HepG2 (cell line): ENCODE results near the gene NSUN5. TPM values are rescaled to one million over a fixed set of nuclear protein-coding genes. Genes with fewer than 3 reads are reported as not detected.

Experiments
- ATAD3A ChIP-seq: sonication (generic); formaldehyde crosslinking; IDR thresholded peaks from 2 replicates; pipeline ENCODE4 v1.4.0; 2020; ENCODE audit warnings: missing genetic modification reagents
- HNRNPK ChIP-seq: fragments of 200-400 bp; formaldehyde crosslinking; IDR thresholded peaks from 2 replicates; pipeline ENCODE4 v1.6.1; 2018; ENCODE audit warnings: low read length, low read depth, moderate library complexity, mild to moderate bottlenecking; ENCODE audit not compliant: poor library complexity, severe bottlenecking
- JUN ChIP-seq: sonication (generic); formaldehyde crosslinking; IDR thresholded peaks from 2 replicates; pipeline ENCODE4 v1.4.0; 2020; ENCODE audit warnings: mild to moderate bottlenecking, missing genetic modification reagents
- MZF1 ChIP-seq: sonication (generic); formaldehyde crosslinking; IDR thresholded peaks from 2 replicates; pipeline ENCODE4 v1.8.1; 2023; ENCODE audit warnings: mild to moderate bottlenecking, missing genetic modification reagents, borderline replicate concordance
- NR1H2 ChIP-seq: sonication (generic); formaldehyde crosslinking; IDR thresholded peaks from 2 replicates; pipeline ENCODE4 v1.8.1; 2022; ENCODE audit warnings: low read depth, missing genetic modification reagents, borderline replicate concordance
- POLR2A ChIP-seq, 2 experiments: IDR thresholded peaks; 2 replicates each; pipeline ENCODE4 v1.6.1; 2011; ENCODE audit warnings: low read depth in 2 of 2, low read length in 2 of 2, mild to moderate bottlenecking in 1 of 2, moderate library complexity in 1 of 2; ENCODE audit not compliant: insufficient read depth in 1 of 2
- SMARCE1 ChIP-seq: fragments of 450-650 bp; IDR thresholded peaks from 2 replicates; pipeline ENCODE4 v1.6.1; 2017; ENCODE audit warnings: borderline replicate concordance
- ZNF136 ChIP-seq: sonication (generic); formaldehyde crosslinking; IDR thresholded peaks from 2 replicates; pipeline ENCODE4 v1.8.1; 2022; ENCODE audit warnings: low read depth, mild to moderate bottlenecking, moderate library complexity, missing genetic modification reagents
- ZNF138 ChIP-seq: sonication (generic); formaldehyde crosslinking; IDR thresholded peaks from 2 replicates; pipeline ENCODE4 v1.5.0; 2020; ENCODE audit warnings: mild to moderate bottlenecking, low read depth, missing genetic modification reagents
- ZNF547 ChIP-seq: sonication (generic); formaldehyde crosslinking; IDR thresholded peaks from 2 replicates; pipeline ENCODE4 v1.5.1; 2020; ENCODE audit warnings: mild to moderate bottlenecking, missing genetic modification reagents
- ZNF589 ChIP-seq: sonication (generic); formaldehyde crosslinking; conservative IDR thresholded peaks from 2 replicates; pipeline ENCODE4 v1.8.0; 2022; ENCODE audit warnings: mild to moderate bottlenecking, moderate library complexity, missing genetic modification reagents
- ZNF7 ChIP-seq: IDR thresholded peaks from 2 replicates; pipeline ENCODE4 v1.6.1; 2016; ENCODE audit warnings: missing biosample characterization, missing genetic modification reagents
- ZNF768 ChIP-seq: sonication (generic); formaldehyde crosslinking; IDR thresholded peaks from 2 replicates; pipeline ENCODE4 v1.4.0; 2020; ENCODE audit warnings: missing genetic modification reagents
- ZZZ3 ChIP-seq: sonication (generic); formaldehyde crosslinking; IDR thresholded peaks from 2 replicates; pipeline ENCODE4 v1.4.0; 2020; ENCODE audit warnings: missing genetic modification reagents, mild to moderate bottlenecking, borderline replicate concordance
- polyA plus RNA-seq, 8 experiments: library from polyadenylated mRNA; depleted of rRNA in 3 of 8; stranded (reverse) in 7 of 8; unstranded in 1 of 8; fragments of >200 nt; fragmentation: Illumina TruSeq in 4 of 8; extraction: Trizol in 4 of 8; gene quantifications; 2 replicates each; pipeline versions ENCODE4 v1.2.1 to v1.2.3, GENCODE V29; 2011 to 2016; ENCODE audit warnings: low read depth in 4 of 8, missing spikeins in 1 of 8, mixed read lengths in 1 of 8; ENCODE audit not compliant: insufficient read depth in 1 of 8
- total RNA-seq, 5 experiments: library from RNA; depleted of rRNA; stranded (reverse); fragments of >200 nt; fragmentation: Illumina TruSeq; extraction: Trizol; gene quantifications; 2 replicates each; pipeline ENCODE4 v1.2.3, GENCODE V29; 2016; ENCODE audit warnings: low read depth in 1 of 5
- TF ChIP-seq, protein P1 (sequence below): sonication (generic); formaldehyde crosslinking; IDR thresholded peaks from 2 replicates; pipeline ENCODE4 v1.4.0; 2020; ENCODE audit warnings: missing genetic modification reagents
- TF ChIP-seq, protein P2 (sequence below): IDR thresholded peaks from 2 replicates; pipeline ENCODE4 v1.6.1; 2018; ENCODE audit warnings: missing genetic modification reagents, mild to moderate bottlenecking, missing compliant biosample characterization
- TF ChIP-seq, protein P3 (sequence below): sonication (generic); formaldehyde crosslinking; IDR thresholded peaks from 2 replicates; pipeline ENCODE4 v1.5.1; 2020; ENCODE audit warnings: missing genetic modification reagents, mild to moderate bottlenecking, borderline replicate concordance
- TF ChIP-seq, protein P4 (sequence below): sonication (generic); formaldehyde crosslinking; IDR thresholded peaks from 2 replicates; pipeline ENCODE4 v1.4.0; 2020; ENCODE audit warnings: missing genetic modification reagents; ENCODE audit errors: not compliant biosample characterization
- TF ChIP-seq, protein P5 (sequence below): IDR thresholded peaks from 2 replicates; pipeline ENCODE4 v1.6.1; 2016; ENCODE audit warnings: missing compliant biosample characterization, missing genetic modification reagents, borderline replicate concordance

Gene NSUN5
- total and polyA plus RNA-seq, 2 of the 13 experiments (the other 11 are each of a cell fraction or from before 2014, with no cell fraction given): 19.9 to 35.8 TPM

GRCh38 chr7:73308665-73309214, at the start of gene NSUN5 (continued):
- TF ChIP-seq, protein P1, sequence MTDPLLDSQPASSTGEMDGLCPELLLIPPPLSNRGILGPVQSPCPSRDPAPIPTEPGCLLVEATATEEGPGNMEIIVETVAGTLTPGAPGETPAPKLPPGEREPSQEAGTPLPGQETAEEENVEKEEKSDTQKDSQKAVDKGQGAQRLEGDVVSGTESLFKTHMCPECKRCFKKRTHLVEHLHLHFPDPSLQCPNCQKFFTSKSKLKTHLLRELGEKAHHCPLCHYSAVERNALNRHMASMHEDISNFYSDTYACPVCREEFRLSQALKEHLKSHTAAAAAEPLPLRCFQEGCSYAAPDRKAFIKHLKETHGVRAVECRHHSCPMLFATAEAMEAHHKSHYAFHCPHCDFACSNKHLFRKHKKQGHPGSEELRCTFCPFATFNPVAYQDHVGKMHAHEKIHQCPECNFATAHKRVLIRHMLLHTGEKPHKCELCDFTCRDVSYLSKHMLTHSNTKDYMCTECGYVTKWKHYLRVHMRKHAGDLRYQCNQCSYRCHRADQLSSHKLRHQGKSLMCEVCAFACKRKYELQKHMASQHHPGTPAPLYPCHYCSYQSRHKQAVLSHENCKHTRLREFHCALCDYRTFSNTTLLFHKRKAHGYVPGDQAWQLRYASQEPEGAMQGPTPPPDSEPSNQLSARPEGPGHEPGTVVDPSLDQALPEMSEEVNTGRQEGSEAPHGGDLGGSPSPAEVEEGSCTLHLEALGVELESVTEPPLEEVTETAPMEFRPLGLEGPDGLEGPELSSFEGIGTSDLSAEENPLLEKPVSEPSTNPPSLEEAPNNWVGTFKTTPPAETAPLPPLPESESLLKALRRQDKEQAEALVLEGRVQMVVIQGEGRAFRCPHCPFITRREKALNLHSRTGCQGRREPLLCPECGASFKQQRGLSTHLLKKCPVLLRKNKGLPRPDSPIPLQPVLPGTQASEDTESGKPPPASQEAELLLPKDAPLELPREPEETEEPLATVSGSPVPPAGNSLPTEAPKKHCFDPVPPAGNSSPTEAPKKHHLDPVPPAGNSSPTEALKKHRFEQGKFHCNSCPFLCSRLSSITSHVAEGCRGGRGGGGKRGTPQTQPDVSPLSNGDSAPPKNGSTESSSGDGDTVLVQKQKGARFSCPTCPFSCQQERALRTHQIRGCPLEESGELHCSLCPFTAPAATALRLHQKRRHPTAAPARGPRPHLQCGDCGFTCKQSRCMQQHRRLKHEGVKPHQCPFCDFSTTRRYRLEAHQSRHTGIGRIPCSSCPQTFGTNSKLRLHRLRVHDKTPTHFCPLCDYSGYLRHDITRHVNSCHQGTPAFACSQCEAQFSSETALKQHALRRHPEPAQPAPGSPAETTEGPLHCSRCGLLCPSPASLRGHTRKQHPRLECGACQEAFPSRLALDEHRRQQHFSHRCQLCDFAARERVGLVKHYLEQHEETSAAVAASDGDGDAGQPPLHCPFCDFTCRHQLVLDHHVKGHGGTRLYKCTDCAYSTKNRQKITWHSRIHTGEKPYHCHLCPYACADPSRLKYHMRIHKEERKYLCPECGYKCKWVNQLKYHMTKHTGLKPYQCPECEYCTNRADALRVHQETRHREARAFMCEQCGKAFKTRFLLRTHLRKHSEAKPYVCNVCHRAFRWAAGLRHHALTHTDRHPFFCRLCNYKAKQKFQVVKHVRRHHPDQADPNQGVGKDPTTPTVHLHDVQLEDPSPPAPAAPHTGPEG (CRISPR knock-in tag): peak; percentile 91
- TF ChIP-seq, protein P2, sequence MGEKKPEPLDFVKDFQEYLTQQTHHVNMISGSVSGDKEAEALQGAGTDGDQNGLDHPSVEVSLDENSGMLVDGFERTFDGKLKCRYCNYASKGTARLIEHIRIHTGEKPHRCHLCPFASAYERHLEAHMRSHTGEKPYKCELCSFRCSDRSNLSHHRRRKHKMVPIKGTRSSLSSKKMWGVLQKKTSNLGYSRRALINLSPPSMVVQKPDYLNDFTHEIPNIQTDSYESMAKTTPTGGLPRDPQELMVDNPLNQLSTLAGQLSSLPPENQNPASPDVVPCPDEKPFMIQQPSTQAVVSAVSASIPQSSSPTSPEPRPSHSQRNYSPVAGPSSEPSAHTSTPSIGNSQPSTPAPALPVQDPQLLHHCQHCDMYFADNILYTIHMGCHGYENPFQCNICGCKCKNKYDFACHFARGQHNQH: peak; percentile 83; the same call in 1 of the 2 replicates
- TF ChIP-seq NR1H2 (CRISPR knock-in tag) (no peak), ZNF7 (CRISPR knock-in tag) (no peak), JUN (CRISPR knock-in tag) (0 out of 2 replicates have a peak, but pooled peaks have one; percentile 19), ZNF136 (CRISPR knock-in tag) (peak; percentile 40; the same call in 1 of the 2 replicates), ZNF547 (CRISPR knock-in tag) (peak; percentile 74; the same call in 1 of the 2 replicates), SMARCE1 (no peak), HNRNPK (no peak), ZNF138 (CRISPR knock-in tag) (peak; percentile 53; the same call in 1 of the 2 replicates), MZF1 (CRISPR knock-in tag) (no peak), POLR2A (IDR thresholded peaks at IDR 0.05; ENCODE audit: insufficient read depth in 1 of 2, low read depth in 2 of 2, low read length in 2 of 2) (peak; percentile 76 to 87), ZNF768 (CRISPR knock-in tag) (peak; percentile 40; the same call in 1 of the 2 replicates), ATAD3A (CRISPR knock-in tag) (no peak), ZNF589 (CRISPR knock-in tag) (peak; percentile 60; the same call in 1 of the 2 replicates), ZZZ3 (CRISPR knock-in tag) (peak; percentile 59; the same call in 1 of the 2 replicates)
- TF ChIP-seq, protein P3, sequence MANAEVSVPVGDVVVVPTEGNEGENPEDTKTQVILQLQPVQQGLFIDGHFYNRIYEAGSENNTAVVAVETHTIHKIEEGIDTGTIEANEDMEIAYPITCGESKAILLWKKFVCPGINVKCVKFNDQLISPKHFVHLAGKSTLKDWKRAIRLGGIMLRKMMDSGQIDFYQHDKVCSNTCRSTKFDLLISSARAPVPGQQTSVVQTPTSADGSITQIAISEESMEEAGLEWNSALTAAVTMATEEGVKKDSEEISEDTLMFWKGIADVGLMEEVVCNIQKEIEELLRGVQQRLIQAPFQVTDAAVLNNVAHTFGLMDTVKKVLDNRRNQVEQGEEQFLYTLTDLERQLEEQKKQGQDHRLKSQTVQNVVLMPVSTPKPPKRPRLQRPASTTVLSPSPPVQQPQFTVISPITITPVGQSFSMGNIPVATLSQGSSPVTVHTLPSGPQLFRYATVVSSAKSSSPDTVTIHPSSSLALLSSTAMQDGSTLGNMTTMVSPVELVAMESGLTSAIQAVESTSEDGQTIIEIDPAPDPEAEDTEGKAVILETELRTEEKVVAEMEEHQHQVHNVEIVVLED (CRISPR knock-in tag): peak; percentile 66; the same call in 1 of the 2 replicates
- TF ChIP-seq, protein P4, sequence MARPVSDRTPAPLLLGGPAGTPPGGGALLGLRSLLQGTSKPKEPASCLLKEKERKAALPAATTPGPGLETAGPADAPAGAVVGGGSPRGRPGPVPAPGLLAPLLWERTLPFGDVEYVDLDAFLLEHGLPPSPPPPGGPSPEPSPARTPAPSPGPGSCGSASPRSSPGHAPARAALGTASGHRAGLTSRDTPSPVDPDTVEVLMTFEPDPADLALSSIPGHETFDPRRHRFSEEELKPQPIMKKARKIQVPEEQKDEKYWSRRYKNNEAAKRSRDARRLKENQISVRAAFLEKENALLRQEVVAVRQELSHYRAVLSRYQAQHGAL (CRISPR knock-in tag): peak; percentile 83
- TF ChIP-seq, protein P5, sequence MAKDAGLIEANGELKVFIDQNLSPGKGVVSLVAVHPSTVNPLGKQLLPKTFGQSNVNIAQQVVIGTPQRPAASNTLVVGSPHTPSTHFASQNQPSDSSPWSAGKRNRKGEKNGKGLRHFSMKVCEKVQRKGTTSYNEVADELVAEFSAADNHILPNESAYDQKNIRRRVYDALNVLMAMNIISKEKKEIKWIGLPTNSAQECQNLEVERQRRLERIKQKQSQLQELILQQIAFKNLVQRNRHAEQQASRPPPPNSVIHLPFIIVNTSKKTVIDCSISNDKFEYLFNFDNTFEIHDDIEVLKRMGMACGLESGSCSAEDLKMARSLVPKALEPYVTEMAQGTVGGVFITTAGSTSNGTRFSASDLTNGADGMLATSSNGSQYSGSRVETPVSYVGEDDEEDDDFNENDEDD (CRISPR knock-in tag): peak; percentile 98
